Measurements from ENCODE around the gene NOC2L. TPM values are rescaled to one million over a fixed set of nuclear protein-coding genes. Genes with fewer than 3 reads are reported as not detected.

The NOC2L gene
- total RNA-seq, 1 experiment from 2014 or later = 277 TPM

DNA sequence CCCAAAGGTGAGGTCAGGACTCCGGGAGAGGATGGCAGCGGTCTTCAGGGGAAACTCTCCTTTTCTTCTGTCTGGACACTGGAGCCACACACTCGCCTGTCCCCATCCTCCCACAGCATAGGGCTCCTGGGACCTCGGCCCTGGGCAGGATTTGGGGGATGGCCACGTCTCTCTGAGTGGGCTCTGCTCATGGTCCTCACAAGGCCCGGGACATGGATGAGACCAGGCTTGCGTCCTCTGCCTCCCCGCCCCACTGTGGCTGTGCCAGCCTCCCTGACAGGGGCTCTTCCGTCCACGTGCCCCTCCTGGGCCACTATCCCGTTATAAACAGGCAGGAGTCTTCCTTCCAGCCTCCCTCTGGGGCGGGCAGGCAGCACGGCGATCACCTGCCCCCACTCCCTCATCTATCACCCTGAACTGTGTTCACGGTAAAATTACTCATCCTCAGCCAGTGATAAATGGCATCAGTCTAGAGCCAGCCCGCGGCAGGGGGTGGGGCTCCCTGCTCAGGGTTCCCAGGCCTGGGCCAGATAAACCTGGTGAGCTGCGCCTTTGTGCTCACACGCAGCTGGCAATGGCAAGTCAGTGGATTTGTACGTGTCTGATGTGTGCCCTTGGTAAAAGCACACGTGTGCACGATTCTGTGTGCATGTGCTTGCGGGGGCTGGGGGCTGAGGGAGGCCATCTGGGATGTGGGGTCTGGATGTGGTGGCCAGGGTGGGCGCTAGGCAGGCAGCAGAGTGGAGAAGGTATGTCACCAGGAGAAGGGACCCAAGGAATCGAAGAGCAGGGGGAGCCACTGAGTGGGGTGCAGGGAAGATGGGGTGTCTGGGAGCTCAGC is 48.0 kb downstream of the NOC2L start:
- Histone ChIP-seq H3K27me3 (no peaks in the 10 kb centered on the region; the same call in 1 of the 2 replicates), H3K36me3 (peaks cover 3% of the 10 kb centered on the region; the same call in 1 of the 2 replicates), H3K4me3 (no peak overlapping the region), H3K9me3 (no peaks in the 10 kb centered on the region)
- peak; percentile 48 for DNase-seq

DNA sequence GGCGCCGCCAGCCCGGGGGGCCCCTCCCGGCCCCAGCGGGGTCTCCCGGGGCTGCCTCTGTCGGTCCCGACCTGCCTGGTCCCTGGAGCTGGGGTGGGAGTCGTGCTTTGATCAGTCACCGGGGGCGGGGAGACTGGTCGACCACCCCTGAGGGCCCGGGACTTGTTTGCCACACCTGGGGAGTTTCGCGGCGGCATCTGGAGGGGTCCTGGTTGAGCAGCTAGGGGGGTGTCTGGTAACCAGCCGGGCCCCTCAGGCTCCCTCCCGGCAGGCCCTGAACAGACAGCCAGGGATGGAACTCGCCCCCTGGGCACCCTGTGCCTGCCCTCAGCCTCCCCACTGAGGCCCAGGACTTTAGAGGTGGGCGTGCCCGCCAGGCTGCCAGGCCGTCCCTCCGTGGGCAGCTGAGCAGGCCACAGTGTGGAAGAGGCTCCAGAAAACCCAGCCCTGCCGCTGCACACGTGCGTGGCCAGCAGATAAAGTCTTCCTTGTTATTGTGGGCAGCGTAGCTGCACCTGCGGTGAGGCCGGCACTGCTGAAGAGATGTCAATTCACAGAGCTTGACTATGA is 48.7 kb downstream of the NOC2L start:
- Histone ChIP-seq H3K9me3 (no peaks in the 10 kb centered on the region), H3K4me3 (no peak overlapping the region), H3K36me3 (peaks cover 3% of the 10 kb centered on the region; the same call in 1 of the 2 replicates), H3K27me3 (no peaks in the 10 kb centered on the region; the same call in 1 of the 2 replicates)
- no peak for DNase-seq

DNA sequence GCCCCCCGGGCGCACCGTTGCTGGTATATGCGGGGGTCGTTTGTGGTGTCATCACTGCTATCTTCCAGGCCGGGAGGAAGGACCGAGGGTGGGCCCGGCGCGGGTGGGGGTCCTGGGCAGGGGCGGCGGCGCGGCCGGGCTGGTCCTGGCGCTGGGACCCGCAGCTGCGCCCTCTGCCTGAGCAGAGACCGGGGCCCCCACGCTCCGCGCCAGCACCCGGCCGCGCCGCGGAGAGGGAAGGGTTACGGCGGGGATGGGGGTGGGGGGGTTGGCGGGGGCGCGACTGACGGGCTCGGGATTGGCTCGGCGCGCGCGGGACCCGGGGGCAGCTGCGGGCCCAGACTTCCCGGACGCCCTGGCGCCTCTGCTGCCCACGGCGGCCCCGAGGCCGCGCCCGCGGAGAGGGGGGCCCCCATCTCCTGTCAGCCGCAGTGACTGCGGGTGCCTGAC is 49.2 kb downstream of the NOC2L start:
- H3K27me3 ChIP-seq = no peaks in the 10 kb centered on the region; the same call in 1 of the 2 replicates
- no peak overlapping the region for H3K4me3 ChIP-seq
- no peaks in the 10 kb centered on the region for H3K9me3 ChIP-seq
- no peak for DNase-seq
- peaks cover 3% of the 10 kb centered on the region; the same call in 1 of the 2 replicates for H3K36me3 ChIP-seq

DNA sequence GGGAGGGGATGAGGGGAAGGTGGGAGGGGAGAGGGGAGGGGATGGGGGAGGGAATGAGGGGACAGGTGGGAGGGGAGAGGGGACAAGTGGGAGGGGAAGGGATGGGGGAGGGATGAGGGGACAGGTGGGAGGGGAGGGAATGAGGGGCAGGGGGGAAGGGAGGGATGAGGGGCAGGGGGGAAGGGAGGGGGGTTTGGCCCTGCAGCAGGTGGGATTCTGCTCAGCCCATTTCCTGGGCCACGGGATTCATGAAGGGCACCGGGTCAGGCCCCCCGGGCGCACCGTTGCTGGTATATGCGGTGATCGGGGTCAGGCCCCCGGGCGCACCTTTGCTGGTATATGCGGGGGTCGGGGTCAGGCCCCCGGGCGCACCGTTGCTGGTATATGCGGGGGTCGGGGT is 50.4 kb downstream of the NOC2L start:
- DNase-seq = no peak
- Histone ChIP-seq H3K9me3 (no peaks in the 10 kb centered on the region), H3K27me3 (no peaks in the 10 kb centered on the region), H3K4me3 (no peak overlapping the region), H3K36me3 (peaks cover 3% of the 10 kb centered on the region; the same call in 1 of the 2 replicates)

DNA sequence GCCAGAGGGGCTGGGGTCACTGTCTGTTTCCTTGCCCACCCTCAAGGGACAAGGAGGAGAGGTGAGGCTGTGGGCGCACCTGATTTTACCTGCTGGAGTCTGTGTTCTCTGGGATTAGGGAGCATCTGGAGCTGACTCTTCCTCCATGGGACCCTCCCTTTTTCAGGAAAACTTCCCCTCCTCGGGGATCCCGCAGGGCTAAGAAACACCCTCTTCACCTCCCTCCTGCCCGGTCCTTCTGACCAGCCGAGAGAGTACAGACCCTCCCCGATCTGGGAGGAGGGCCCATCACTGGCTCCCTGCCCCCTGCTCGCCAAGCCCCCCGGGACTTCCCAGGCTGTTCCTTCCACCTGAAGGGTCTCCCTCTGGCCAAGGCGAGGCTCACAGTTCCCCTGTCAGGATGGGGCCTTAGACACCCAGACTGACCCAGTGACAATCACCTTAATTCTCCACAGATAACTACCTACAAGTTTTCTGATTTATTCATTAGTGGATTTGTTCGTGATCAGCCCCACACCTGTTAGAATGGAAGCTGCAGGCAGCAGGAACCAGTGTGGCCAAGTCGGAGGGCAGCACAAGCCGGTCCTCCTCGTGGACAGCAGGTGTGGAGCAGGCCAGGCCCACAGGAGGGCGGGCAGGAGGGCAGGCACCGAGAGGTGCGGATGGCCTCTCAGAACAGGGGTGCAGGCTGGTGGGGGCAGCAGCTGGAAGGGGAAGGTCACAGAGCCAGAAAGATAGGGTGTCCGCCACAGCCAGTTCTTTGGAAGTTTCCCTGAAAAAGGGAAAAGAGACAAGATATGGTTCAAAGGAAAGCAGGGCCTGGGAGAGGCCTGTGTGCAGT is 51.2 kb downstream of the NOC2L start:
- Histone ChIP-seq H3K9me3 (no peaks in the 10 kb centered on the region), H3K36me3 (peaks cover 3% of the 10 kb centered on the region; the same call in 1 of the 2 replicates), H3K4me3 (no peak overlapping the region), H3K27me3 (no peaks in the 10 kb centered on the region)
- DNase-seq = no peak

DNA sequence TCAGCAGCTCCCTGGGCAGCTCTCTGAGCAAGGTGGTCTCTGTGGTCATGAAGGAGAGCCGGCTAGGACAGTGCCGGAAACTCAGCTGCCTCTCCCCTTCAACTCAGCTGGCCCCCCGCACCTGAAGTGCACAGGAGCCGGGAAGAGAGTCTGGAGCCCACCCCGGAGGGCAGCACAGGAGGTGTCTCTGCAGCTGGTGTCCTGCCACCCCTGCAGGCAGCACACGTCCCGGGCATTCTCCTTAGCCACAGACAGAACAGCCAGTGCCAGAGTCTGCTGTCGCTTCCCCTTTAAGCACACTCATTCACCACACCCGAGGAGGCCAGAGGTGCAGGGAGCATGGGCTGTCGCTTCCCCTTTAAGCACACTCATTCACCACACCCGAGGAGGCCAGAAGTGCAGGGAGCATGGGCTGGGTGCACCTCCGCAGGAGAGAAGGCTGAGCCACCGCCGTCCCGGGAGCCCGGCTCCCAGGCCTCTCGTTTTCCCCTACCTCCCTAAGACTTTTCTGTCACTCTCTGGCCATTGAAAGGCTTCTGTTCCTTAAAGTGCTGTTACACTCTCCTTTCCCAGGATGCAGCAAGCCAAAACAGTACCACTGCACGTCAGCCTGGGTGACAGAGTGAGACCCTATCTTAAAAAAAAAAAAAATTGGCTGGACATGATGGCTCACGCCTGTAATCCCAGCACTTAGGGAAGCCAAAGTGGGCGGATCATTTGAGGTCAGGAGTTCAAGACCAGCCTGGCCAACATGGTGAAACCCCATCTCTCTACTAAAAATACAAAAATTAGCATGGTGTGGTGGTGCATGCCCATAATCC is 52.2 kb downstream of the NOC2L start:
- Histone ChIP-seq H3K9me3 (no peaks in the 10 kb centered on the region), H3K27me3 (no peaks in the 10 kb centered on the region), H3K4me3 (no peak overlapping the region), H3K36me3 (peaks cover 3% of the 10 kb centered on the region; the same call in 1 of the 2 replicates)
- DNase-seq = peak; percentile 56

DNA sequence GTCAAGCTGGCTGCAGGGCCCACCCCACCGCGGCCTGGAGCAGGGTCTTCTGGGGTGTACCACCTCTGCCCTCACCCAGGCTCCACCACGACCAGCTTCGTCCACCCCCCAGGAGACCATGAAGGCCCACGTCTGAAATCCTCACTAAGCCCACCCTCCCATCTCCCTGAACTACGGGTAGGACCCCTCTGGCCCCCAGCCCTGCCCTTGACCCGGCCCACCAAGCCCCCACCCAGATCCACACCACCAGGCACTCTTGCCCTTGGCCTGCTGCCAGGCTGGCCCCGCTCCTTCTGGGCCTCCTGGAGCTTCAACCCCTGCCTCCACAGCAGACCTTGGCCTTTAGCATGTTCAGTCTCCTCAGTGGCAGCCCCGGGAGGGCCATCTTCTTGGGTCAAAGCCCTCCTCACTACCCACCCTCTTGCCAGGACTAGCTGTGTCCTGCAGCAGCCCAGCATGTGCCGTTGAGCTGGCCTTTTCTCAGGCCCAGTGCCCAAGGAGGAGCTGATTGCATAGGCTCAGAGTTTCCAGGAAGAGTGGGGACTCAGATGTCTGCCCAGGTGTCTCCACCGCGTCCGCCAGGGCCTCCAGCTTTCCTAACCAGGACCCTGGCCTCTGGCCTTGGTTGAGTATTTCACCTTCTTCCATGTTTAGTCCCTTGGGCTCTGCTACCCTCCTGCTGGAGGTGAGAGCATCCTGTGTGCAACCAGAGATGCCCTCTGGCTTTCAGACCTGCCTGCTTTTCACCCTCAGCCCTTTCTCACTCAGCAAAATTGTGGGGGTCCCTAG is 53.1 kb downstream of the NOC2L start:
- Histone ChIP-seq H3K27me3 (no peaks in the 10 kb centered on the region), H3K9me3 (no peaks in the 10 kb centered on the region), H3K36me3 (peaks cover 3% of the 10 kb centered on the region; the same call in 1 of the 2 replicates), H3K4me3 (no peak overlapping the region; the same call in 1 of the 2 replicates)
- DNase-seq = no peak

DNA sequence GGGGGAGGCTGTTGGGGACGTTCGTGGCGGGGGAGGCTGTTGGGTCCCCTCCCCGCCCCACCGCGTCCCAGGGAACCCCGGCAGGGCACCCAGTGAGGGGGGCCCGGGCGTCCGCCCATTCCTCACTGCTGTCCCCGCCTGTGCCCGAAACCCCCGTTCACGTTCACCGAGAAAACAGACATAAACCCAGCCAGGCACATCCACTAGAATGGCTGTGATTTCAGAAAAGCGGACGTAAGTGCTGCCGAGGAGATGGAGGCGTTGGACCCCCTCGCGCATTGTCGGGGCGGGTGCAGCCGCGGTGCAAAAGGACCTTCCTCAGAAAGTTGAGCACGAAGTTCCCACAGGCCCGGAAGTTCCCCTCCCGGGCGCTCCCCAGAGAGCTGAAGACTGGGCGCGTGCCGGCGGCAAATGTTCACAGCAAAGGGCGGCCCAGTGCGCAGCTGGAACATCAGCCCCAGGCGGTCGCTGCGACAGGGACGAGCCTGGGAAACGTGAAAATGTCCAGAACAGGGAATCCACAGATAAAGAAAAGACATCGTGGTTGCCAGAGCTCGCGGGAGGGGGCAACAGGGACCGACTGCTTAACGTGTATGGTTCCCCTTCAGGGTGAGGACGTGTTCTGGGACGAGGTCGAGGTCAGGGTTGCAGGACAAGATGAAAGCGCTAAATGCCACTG is 53.8 kb downstream of the NOC2L start:
- DNase-seq = no peak
- peak overlapping the region; percentile 50 for H3K4me3 ChIP-seq
- no peaks in the 10 kb centered on the region for H3K27me3 ChIP-seq
- H3K36me3 ChIP-seq = peaks cover 3% of the 10 kb centered on the region; the same call in 1 of the 2 replicates
- H3K9me3 ChIP-seq = no peaks in the 10 kb centered on the region

DNA sequence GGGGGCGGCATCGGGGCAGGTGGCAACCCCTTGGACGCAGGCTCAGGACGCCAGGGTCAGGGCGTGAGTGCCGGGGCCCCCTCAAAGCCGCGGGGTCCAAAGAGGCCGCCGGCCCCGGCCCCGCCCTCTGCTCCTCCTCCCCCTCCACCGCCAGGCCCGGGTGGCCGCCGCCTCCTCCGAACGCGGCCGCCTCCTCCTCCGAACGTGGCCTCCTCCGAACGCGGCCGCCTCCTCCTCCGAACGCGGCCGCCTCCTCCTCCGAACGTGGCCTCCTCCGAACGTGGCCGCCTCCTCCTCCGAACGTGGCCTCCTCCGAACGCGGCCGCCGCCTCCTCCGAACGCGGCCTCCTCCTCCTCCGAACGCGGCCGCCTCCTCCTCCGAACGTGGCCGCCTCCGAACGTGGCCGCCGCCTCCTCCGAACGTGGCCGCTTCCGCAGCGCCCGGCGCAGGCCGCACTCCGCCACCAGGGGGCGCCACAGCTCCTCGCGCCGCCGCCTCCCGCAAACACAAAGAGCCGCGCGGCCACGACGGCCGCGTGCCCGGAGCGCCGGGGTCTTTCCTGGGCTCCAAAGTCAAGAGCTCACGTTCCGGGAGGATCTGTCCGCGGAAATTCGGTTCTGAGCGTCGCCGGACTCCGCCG is 54.6 kb downstream of the NOC2L start:
- DNase-seq = peak; percentile 81
- H3K4me3 ChIP-seq = peak overlapping the region; percentile 50
- no peaks in the 10 kb centered on the region for H3K9me3 ChIP-seq
- H3K27me3 ChIP-seq = no peaks in the 10 kb centered on the region
- H3K36me3 ChIP-seq = peaks cover 3% of the 10 kb centered on the region; the same call in 1 of the 2 replicates

DNA sequence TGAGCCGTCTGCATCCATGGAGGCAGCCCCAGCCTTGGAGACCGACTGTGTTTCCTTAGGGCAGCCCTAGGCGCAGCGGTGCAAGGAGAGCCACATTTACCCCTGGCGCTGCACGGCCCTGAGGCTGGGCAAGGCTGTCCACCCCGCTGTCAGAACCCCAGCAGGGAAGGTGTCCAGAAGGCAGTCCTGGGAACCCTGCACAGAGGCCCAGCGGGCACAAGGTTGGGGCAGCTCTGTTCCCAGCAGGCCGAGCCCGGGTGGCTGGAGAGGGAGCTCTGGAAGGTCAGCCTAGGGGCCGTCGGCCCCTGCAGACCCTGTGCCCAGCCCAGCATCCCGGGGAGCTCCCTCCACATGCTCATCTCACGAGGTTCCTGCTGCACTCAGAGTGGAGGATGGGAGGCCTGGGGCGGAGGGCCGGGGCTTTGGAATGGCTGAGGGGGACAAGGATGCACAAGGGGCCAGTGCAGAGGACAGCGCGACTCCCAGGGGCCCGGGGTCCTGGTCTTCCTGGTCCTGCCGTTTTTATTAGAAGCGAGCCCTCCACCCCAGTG is 55.3 kb downstream of the NOC2L start:
- H3K4me3 ChIP-seq = peak overlapping the region; percentile 50
- H3K36me3 ChIP-seq = peaks cover 3% of the 10 kb centered on the region; the same call in 1 of the 2 replicates
- no peaks in the 10 kb centered on the region for H3K9me3 ChIP-seq
- DNase-seq = no peak
- H3K27me3 ChIP-seq = no peaks in the 10 kb centered on the region

DNA sequence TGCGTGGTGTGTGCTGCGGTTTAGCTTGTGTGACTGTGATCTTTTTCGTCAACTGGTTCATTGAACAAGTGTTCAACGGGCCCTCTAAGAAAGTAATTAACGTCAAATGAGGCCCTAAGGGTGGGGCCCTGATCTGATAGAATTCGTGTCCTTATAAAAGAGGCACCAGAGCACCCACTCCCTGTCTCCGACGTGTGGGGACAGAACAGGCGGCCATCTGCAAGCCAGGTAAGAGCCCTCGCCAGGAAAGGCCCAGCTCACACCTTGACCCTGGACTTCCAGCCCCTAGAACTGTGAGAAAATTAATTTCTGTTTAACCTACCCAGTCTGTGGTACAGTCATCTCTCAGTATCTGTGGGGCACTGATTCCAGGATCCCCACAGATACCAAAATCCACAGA is 55.8 kb downstream of the NOC2L start:
- no peak for DNase-seq
- Histone ChIP-seq H3K36me3 (peaks cover 3% of the 10 kb centered on the region; the same call in 1 of the 2 replicates), H3K9me3 (no peaks in the 10 kb centered on the region), H3K4me3 (no peak overlapping the region), H3K27me3 (no peaks in the 10 kb centered on the region)

DNA sequence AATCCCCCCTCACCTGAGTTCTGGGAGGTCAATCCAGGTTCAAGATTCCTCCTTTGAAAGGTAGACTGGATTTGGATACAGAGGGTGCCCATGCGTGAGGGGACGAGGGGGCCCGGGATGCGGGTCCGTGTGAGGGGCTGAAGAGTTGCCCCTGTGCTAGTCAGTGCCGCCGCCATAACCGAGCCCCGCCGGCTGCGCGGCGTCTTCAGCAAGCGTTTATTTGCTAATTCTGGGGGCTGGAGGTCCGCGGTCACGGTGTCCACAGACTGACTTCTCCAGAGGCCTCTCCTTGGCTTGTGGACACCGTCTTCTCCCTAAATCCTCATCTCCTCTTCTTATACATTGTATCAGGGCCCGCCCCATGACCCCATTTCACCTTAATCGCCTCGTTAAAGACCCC is 56.3 kb downstream of the NOC2L start:
- DNase-seq = no peak
- no peaks in the 10 kb centered on the region for H3K27me3 ChIP-seq
- H3K9me3 ChIP-seq = no peaks in the 10 kb centered on the region
- peaks cover 3% of the 10 kb centered on the region; the same call in 1 of the 2 replicates for H3K36me3 ChIP-seq
- no peak overlapping the region for H3K4me3 ChIP-seq

DNA sequence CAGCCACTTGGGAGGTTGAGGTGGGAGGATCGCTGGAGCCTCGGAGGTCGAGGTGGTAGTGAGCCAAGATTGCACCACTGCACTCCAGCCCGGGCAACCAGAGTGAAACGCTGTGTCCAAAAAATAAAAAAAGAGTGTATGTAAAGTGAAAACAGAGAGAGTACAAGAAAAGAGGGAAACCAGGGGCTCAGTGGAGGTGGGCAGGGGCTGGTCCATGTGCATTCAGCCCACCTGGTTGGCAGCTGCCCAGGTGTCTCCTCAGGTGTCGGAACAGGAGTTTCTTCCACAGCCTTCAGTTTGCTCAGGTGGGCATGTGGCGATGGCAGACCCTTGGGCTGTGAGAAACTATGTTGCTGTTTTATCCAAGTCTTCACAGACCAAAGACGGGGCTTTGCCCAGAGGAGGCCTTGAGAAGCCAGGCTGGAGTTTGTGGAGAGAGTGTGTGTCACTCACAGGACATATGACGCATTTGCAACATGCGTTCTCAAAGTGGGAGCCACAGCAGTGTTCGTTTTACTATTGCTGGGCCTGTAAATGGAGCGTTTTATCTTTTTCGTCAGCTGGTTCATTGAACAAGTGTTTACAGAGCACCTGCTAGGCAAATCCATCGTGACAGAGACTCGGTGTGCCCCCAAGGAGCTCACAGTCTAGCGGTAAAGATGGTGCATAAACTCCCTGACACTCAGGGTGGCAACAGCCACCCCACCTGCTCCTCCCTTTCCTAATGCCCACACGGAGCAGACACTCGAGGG is 57.8 kb downstream of the NOC2L start:
- DNase-seq = no peak
- H3K27me3 ChIP-seq = peaks cover 5% of the 10 kb centered on the region; the same call in 1 of the 2 replicates
- no peaks in the 10 kb centered on the region; the same call in 1 of the 2 replicates for H3K36me3 ChIP-seq
- H3K4me3 ChIP-seq = no peak overlapping the region
- H3K9me3 ChIP-seq = no peaks in the 10 kb centered on the region

Data from MG63 (cell line).